Heart left ventricle (tissue), 13 donors: ENCODE data around the gene CTNNA1.

ENCODE experiments used
- CTCF ChIP-seq, 12 donors: fragments of 200-600 bp; sonication (generic) in 4 of 12; IDR thresholded peaks; one replicate each; pipeline versions ENCODE4 v1.5.0 to v1.8.0; 2018 to 2022; ENCODE audit warnings: antibody characterized with exemption in 12 of 12, mild to moderate bottlenecking in 5 of 12
- POLR2A ChIP-seq, 2 donors: fragments of 450-650 bp; IDR thresholded peaks; one replicate each; pipeline ENCODE4 v1.6.1; 2017; ENCODE audit warnings: antibody characterized with exemption in 2 of 2, mild to moderate bottlenecking in 2 of 2, moderate library complexity in 2 of 2
- donor health status: ischemic (EF 13 %, LVEDD 7.1; RV severe dilation, severe dysfunction).
- donor health status: DM: no; HTN: yes; CAD: no.
- donor health status: DM: no; HTN: no; CAD: no.
- donor health status: ischemic (EF 25% LVEDD 6.9; RV normal size, moderate dysfunction).
- donor health status: ischemic (EF 25% LVEDD 5.7; RV mildly dilated, moderate dysfunction).
- donor health status: ischemic (EF 35%, LVEDD 5.7; RV mildly dilated, moderate dysfunction).
- donor health status: nonischemic (EF 11% LVEDD 7.7; RV severe dilation, severe dysfunction).
- donor health status: DM: yes; HTN: yes; CAD: no.
- donor health status: PGD.
- donor health status: ischemic (EF 29% LVEDD 5.4; RV normal size, mild dysfunction).
- donor health status: nonischemic (EF 23%, LVEDD 6.1; RV moderate dilation, normal function).

GRCh38 chr5:138952962-138953361 is 199.7 kb downstream of the CTNNA1 start:
- no peak for TF ChIP-seq POLR2A (IDR thresholded peaks at IDR 0.05)
- no peak for TF ChIP-seq CTCF (IDR thresholded peaks at IDR 0.05)
